HL-60 (cell line): Measurements from ENCODE around the gene OPALIN.
A peak's percentile ranks its signal among the peaks of the same experiment; 100 is the strongest.

Experiments
- DNase-seq, 2 experiments: peaks; one replicate each; pipeline ENCODE4 v3.0.0-alpha.2; 2010 to 2020; ENCODE audit warnings: low read depth in 1 of 2, low spot score in 1 of 2
- H3K27ac ChIP-seq: fragments of 250-450 bp; sonication (Bioruptor Pico); replicated peaks from 2 replicates; pipeline ENCODE4 v1.5.1; 2020; ENCODE audit warnings: mild to moderate bottlenecking, moderate library complexity
- H3K27me3 ChIP-seq: fragments of 250-450 bp; sonication (Bioruptor Pico); 2 replicates; pipeline ENCODE4 v1.5.1; 2021; ENCODE audit warnings: mild to moderate bottlenecking, moderate library complexity; ENCODE audit not compliant: insufficient read depth, poor library complexity, severe bottlenecking
- H3K4me3 ChIP-seq: replicated peaks from 2 replicates; pipeline ENCODE4 v1.5.1; 2011; ENCODE audit warnings: mild to moderate bottlenecking, control low read depth, low read length; ENCODE audit not compliant: insufficient read depth
- CTCF ChIP-seq: IDR thresholded peaks from one replicate; pipeline ENCODE4 v1.5.1; 2011; ENCODE audit warnings: low read length, control low read depth, inconsistent platforms; ENCODE audit not compliant: insufficient read depth
- GABPA ChIP-seq: IDR thresholded peaks from 2 replicates; pipeline ENCODE4 v1.6.1; 2012; ENCODE audit warnings: low read depth
- POLR2AphosphoS5 ChIP-seq: IDR thresholded peaks from 2 replicates; pipeline ENCODE4 v1.6.1; 2012; ENCODE audit warnings: low read depth
- SPI1 ChIP-seq: IDR thresholded peaks from 2 replicates; pipeline ENCODE4 v1.6.1; 2012; ENCODE audit warnings: low read depth, mild to moderate bottlenecking, borderline replicate concordance
- TF ChIP-seq, protein P1 (sequence below): IDR thresholded peaks from 2 replicates; pipeline ENCODE4 v1.6.1; 2012; ENCODE audit warnings: low read depth; ENCODE audit not compliant: insufficient replicate concordance

Gene OPALIN

DNA sequence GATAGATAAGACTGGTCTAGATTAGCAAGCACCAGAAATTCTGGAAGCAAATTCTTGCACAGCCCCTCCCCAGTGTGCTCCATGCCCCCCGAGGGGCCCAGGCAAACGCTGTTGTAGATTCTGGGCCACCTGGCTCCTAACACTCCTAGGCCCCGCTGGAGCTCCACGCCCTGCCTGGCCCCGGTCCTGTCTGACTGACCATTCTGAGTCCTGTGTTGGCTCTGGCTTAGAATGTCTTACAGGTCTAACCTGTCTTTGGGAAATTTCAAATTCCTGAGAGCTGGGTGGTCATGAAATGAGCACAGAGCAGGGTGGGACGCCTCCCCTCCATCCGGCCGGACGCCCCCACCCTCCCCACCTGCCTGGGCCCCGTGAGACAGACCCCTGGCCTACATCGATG lies 12.6 kb upstream of the OPALIN start:
- Histone ChIP-seq H3K27ac (no peak overlapping the region), H3K27me3 (peaks cover 5% of the 10 kb centered on the region), H3K4me3 (no peak overlapping the region)
- TF ChIP-seq, protein P1, sequence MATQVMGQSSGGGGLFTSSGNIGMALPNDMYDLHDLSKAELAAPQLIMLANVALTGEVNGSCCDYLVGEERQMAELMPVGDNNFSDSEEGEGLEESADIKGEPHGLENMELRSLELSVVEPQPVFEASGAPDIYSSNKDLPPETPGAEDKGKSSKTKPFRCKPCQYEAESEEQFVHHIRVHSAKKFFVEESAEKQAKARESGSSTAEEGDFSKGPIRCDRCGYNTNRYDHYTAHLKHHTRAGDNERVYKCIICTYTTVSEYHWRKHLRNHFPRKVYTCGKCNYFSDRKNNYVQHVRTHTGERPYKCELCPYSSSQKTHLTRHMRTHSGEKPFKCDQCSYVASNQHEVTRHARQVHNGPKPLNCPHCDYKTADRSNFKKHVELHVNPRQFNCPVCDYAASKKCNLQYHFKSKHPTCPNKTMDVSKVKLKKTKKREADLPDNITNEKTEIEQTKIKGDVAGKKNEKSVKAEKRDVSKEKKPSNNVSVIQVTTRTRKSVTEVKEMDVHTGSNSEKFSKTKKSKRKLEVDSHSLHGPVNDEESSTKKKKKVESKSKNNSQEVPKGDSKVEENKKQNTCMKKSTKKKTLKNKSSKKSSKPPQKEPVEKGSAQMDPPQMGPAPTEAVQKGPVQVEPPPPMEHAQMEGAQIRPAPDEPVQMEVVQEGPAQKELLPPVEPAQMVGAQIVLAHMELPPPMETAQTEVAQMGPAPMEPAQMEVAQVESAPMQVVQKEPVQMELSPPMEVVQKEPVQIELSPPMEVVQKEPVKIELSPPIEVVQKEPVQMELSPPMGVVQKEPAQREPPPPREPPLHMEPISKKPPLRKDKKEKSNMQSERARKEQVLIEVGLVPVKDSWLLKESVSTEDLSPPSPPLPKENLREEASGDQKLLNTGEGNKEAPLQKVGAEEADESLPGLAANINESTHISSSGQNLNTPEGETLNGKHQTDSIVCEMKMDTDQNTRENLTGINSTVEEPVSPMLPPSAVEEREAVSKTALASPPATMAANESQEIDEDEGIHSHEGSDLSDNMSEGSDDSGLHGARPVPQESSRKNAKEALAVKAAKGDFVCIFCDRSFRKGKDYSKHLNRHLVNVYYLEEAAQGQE: no peak
- TF ChIP-seq CTCF (no peak), SPI1 (no peak), POLR2AphosphoS5 (no peak), GABPA (no peak)
- DNase-seq: no peak

DNA sequence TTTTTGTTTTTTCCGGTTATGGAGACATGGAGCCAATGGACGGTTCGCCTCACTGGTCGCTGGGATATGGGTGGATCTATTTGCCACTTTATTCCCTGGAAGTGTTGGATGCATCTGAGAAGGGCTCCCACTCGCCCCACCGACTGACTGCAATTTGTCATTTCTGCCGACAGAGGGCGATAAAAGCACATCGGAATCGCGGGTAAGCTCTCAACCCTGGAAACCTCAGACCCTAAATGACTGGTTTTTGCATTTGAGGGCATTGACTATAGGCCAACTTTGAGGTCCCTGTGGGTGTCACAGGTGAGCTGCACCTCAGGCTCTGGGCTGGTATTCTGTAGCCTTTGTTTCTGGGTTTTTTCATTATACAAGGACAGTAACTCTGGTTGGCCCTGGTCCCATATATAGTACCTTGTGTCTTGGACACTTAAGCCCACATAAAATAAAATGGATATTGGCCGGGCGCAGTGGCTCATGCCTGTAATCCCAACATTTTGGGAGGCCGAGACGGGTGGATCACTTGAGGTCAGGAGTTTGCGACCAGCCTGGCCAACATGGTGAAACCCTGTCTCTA lies 11.9 kb upstream of the OPALIN start:
- Histone ChIP-seq H3K4me3 (no peak overlapping the region), H3K27ac (no peak overlapping the region), H3K27me3 (peaks cover 5% of the 10 kb centered on the region)
- DNase-seq: peak; percentile 3 to 44
- TF ChIP-seq CTCF (peak; percentile 87), GABPA (no peak)

DNA sequence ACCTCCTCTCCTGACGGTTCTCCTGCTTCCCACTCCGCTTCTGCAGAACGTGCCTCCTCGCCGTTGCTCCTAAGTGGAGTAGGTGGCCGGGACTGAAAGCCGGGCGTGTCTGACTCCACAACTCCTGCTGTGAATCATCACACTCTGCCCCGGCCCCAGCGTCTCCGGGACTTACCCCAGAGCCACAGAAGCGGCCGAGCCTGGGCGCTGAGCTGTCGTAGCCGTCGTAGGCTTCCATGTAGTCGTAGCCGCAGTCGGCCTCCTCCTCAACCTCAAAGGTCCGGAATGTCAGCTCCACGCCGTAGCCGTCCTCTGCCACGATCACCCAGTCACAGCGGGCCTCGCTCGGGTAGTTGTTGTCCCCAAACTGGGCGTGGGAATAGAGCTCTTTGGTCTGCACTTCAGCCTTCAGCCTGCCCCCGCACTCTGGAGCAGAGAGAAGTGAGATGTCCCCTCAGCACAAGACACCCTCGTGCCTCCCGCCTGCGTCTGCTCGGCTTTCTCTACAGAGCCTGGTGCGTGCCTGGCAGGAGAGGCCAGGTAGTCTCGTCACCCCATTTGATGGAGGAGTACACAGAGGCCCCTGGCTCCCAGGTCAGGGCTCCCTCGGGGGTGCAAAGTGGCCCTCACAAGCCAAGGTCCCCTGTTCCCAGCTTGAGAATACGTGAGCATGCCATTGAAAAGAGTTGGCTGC lies 11.2 kb upstream of the OPALIN start:
- Histone ChIP-seq H3K27me3 (peaks cover 5% of the 10 kb centered on the region), H3K4me3 (no peak overlapping the region), H3K27ac (no peak overlapping the region)
- DNase-seq: no peak
- no peak for TF ChIP-seq POLR2AphosphoS5
- TF ChIP-seq, protein P1: no peak
- no peak for TF ChIP-seq SPI1
- TF ChIP-seq GABPA: no peak
- TF ChIP-seq CTCF: no peak

DNA sequence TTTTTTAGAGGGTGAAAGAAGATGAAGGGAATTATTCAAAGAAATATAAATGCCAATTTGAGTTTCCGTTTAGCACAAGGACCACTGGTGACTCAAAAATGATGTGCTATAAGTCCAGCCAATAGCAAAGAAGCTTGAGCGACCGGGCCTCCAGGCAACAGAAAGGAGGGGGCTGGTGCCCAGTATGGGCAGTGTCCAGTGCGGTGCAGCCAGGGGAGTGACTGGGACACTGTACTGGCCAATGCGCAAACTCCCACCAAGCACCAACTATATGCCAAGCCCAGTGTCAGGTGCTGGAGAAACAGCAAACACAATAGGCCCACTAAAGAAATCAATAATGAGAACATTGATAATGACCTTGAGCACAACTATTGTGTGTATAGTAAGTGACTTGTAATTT lies 10.2 kb upstream of the OPALIN start:
- DNase-seq: no peak
- Histone ChIP-seq H3K27me3 (no peaks in the 10 kb centered on the region), H3K27ac (no peak overlapping the region), H3K4me3 (no peak overlapping the region)
- no peak for TF ChIP-seq GABPA
- TF ChIP-seq POLR2AphosphoS5: no peak
- no peak for TF ChIP-seq SPI1
- TF ChIP-seq CTCF: no peak
- TF ChIP-seq, protein P1: no peak
